GM12878 (cell line): ENCODE data around the gene AGBL5. TPM values are rescaled to one million over a fixed set of nuclear protein-coding genes. Genes with fewer than 3 reads are reported as not detected.

ENCODE experiments used
- ATF2 ChIP-seq: IDR thresholded peaks from 2 replicates; pipeline ENCODE4 v1.6.1; 2012; ENCODE audit warnings: low read length, inconsistent platforms
- BCLAF1 ChIP-seq: fragments of 450-650 bp; IDR thresholded peaks from 2 replicates; pipeline ENCODE4 v1.6.1; 2017; ENCODE audit warnings: antibody characterized with exemption, mild to moderate bottlenecking, moderate library complexity
- CBX3 ChIP-seq: fragments of 200-600 bp; sonication (generic); IDR thresholded peaks from 2 replicates; pipeline ENCODE4 v1.6.1; 2016; ENCODE audit warnings: low read depth, borderline replicate concordance
- EZH2 ChIP-seq: IDR thresholded peaks from 2 replicates; pipeline ENCODE4 v1.6.1; 2012; ENCODE audit warnings: low read depth, mild to moderate bottlenecking, control low read depth, inconsistent platforms, low read length, borderline replicate concordance; ENCODE audit not compliant: control insufficient read depth
- FOXM1 ChIP-seq: IDR thresholded peaks from 2 replicates; pipeline ENCODE4 v1.6.1; 2012; ENCODE audit warnings: low read depth, mild to moderate bottlenecking, inconsistent platforms, low read length, moderate library complexity
- HSF1 ChIP-seq: fragments of 150-350 bp; IDR thresholded peaks from 2 replicates; pipeline ENCODE4 v1.6.1; 2014; ENCODE audit warnings: mild to moderate bottlenecking, low read depth, low read length
- IKZF2 ChIP-seq, 2 experiments: fragments of 450-650 bp; IDR thresholded peaks; 2 replicates each; pipeline ENCODE4 v1.6.1; 2017; ENCODE audit warnings: mild to moderate bottlenecking in 2 of 2, moderate library complexity in 2 of 2
- IRF4 ChIP-seq: IDR thresholded peaks from 2 replicates; pipeline ENCODE4 v1.6.1; 2011; ENCODE audit warnings: low read depth, low read length
- KDM1A ChIP-seq: fragments of 200-600 bp; sonication (generic); IDR thresholded peaks from 2 replicates; pipeline ENCODE4 v1.6.1; 2016; ENCODE audit warnings: borderline replicate concordance
- MAX ChIP-seq: IDR thresholded peaks from 2 replicates; pipeline ENCODE4 v1.6.1; 2012; ENCODE audit warnings: low read depth, low read length, improper control_type of control experiment
- NFIC ChIP-seq: IDR thresholded peaks from 2 replicates; pipeline ENCODE4 v1.6.1; 2012; ENCODE audit warnings: low read depth, mild to moderate bottlenecking, inconsistent platforms, low read length, moderate library complexity
- PKNOX1 ChIP-seq: fragments of 450-650 bp; IDR thresholded peaks from 2 replicates; pipeline ENCODE4 v1.6.1; 2016; ENCODE audit warnings: mild to moderate bottlenecking
- SMAD1 ChIP-seq: fragments of 450-650 bp; IDR thresholded peaks from 2 replicates; pipeline ENCODE4 v1.6.1; 2018; ENCODE audit warnings: mild to moderate bottlenecking, low read depth; ENCODE audit not compliant: partially characterized antibody
- SMC3 ChIP-seq: IDR thresholded peaks from 2 replicates; pipeline ENCODE4 v1.6.1; 2011; ENCODE audit warnings: low read length, improper control_type of control experiment, borderline replicate concordance
- SPI1 ChIP-seq: IDR thresholded peaks from 2 replicates; pipeline ENCODE4 v1.6.1; 2011; ENCODE audit warnings: low read depth, mild to moderate bottlenecking, low read length, moderate library complexity, borderline replicate concordance; ENCODE audit not compliant: insufficient read depth
- YY1 ChIP-seq: IDR thresholded peaks from 2 replicates; pipeline ENCODE4 v1.6.1; 2011; ENCODE audit warnings: low read depth, mild to moderate bottlenecking, low read length
- ZBTB33 ChIP-seq: fragments of 450-650 bp; IDR thresholded peaks from 2 replicates; pipeline ENCODE4 v1.6.1; 2017; ENCODE audit warnings: mild to moderate bottlenecking
- ZNF207 ChIP-seq: fragments of 450-650 bp; IDR thresholded peaks from 2 replicates; pipeline ENCODE4 v1.6.1; 2014; ENCODE audit warnings: antibody characterized with exemption, mild to moderate bottlenecking, borderline replicate concordance
- polyA plus RNA-seq, 11 experiments: library from polyadenylated mRNA; depleted of rRNA in 4 of 11; unstranded in 6 of 11; stranded (reverse) in 5 of 11; fragments of >200 nt; fragmentation: Nextera tagmentation in 4 of 11; fragmentation: Illumina TruSeq in 1 of 11; extraction: Ambion mirVana in 4 of 11; extraction: Trizol in 1 of 11; gene quantifications; 1 replicate in 1 of 11; 2 replicates in 10 of 11; pipeline versions ENCODE4 v1.2.1 to v1.2.3, GENCODE V29; 2011 to 2016; ENCODE audit warnings: inconsistent platforms in 2 of 11, missing spikeins in 2 of 11, low read depth in 1 of 11
- total RNA-seq, 4 experiments: library from RNA; depleted of rRNA in 3 of 4; stranded (reverse); fragments of >200 nt in 3 of 4; fragmentation: Illumina TruSeq in 1 of 4; extraction: Trizol in 1 of 4; gene quantifications; 2 replicates each; pipeline versions ENCODE4 v1.2.1 to v1.2.3, GENCODE V29; 2013 to 2021

AGBL5 gene
- total and polyA plus RNA-seq, 10 of the 15 experiments (the other 5 are each of a cell fraction or from before 2014, with no cell fraction given): 1.9 to 28.5 (median 19.5) TPM

- peak; percentile 34; the same call in 1 of the 2 replicates for TF ChIP-seq HSF1
- peak; percentile 94 for TF ChIP-seq MAX
- no peak for TF ChIP-seq CBX3
- 0 out of 2 replicates have a peak, but pooled peaks have one; percentile 48 for TF ChIP-seq FOXM1
- peak; percentile 51 for TF ChIP-seq IRF4
- TF ChIP-seq BCLAF1: no peak; the same call in 1 of the 2 replicates
- TF ChIP-seq ZNF207: peak; percentile 93
- peak; percentile 8; the same call in 1 of the 2 replicates for TF ChIP-seq SPI1
- TF ChIP-seq KDM1A: no peak
- TF ChIP-seq EZH2: no peak
- TF ChIP-seq YY1: peak; percentile 91
- peak in 1 of 2 experiments; percentile 76; a peak in 1 of 4 replicates for TF ChIP-seq IKZF2 (IDR thresholded peaks at IDR 0.05)
- no peak for TF ChIP-seq SMAD1
- TF ChIP-seq NFIC: peak; percentile 83; the same call in 1 of the 2 replicates
- TF ChIP-seq ATF2: peak; percentile 81
- peak; percentile 73 for TF ChIP-seq PKNOX1
- no peak for TF ChIP-seq ZBTB33
- TF ChIP-seq SMC3: 0 out of 2 replicates have a peak, but pooled peaks have one; percentile 9
Measured at GRCh38 chr2:27050996-27051901, at the start of gene AGBL5 (continued).
